GM18909 (cell line): ENCODE results near the gene BARD1.
A peak's percentile ranks its signal among the peaks of the same experiment; 100 is the strongest.
"Not testable (repeated sequence)": the region's sequence is repeated elsewhere in the genome, so short reads cannot be mapped to it uniquely, and the experiment has no call there.

Source experiments
- ATAC-seq: cut with Tn5 transposase; IDR thresholded peaks from one replicate; pipeline ENCODE4 v1.9.1; 2021; ENCODE audit warnings: mild to moderate bottlenecking; ENCODE audit not compliant: unreplicated experiment, poor library complexity

Gene BARD1

DNA sequence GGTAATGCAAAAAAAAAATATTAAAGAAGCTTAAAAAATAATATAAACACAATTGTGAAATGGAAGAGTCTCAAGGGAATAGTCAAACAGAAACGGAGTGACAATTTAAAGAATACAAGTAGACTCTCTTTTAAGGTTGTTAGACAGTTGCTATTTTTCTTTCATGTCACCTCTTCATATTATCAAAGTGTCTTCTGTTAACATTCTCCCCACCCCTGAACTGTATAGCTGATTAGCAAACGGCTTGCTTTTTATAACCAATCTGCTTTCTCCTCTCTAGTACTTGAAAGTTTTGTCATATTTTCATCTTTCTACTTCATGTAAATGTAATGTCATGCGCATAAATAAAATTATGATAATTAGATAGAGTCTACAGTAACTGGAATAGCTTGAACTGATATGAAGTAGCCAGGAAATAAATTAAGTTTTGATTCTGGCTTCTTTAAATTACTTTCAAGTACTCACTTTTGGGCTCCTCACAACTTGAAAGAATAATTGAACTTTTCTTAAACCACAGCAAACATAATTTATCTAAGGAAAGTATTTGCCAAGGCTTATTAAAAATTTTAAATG, 37.0 kb downstream of the BARD1 start:
- ATAC-seq, result no peak

DNA sequence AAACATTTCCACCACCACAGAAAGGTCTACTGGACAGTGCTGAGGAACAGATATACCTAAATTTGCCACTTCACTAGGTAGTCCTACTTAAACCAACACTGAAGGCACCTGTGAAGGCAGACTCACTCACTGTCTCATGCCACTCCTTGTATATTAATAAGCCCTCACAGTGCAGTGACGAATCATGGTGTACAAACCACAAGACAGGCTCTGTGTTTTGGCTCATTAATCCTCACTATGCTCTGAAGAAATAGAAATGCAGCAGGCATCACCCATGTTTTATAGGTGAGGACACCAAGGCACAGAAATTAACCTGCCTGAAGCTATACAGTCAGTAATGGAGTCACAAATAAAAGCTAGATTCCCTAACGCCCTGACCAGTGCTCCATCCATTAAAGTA, 44.3 kb downstream of the BARD1 start:
- ATAC-seq, result no peak

DNA sequence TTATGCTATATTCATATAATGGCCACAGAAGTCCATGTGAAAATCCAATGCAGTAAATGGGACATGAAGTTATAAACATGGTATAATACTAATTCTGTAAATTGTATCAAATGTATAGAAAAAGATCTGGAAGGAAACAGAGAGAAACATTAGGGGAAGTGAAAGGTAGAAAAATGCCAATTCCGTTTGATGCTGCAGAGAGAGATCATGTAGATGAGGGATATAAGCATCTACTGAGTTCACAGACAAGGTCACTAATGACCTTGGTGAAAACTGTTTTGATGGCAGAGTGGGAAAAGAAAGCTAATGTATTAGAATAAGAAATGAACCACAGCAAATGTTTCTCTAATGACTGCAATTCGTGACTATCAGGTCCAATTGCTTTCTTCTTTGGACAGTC, 56.0 kb downstream of the BARD1 start:
- ATAC-seq, result no peak

DNA sequence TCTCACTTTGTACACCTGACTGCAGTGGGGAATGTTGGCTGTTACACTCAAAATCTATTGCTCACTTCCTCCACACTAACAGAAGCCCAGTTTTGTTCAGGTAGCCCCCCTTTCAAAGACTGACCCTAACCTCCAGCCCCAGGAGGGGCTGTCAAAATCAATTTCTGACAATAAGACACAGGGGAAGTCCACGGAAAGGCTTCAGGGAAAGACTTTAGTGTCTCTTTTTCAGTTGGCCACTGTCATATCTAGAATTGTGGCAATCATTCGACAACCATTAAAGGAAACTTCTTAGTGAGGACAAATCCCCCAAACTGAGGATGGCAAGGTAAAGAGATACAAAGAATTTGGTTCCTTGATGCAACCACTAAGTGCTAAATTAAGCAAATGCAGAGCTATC, 59.0 kb downstream of the BARD1 start:
- no peak for ATAC-seq

DNA sequence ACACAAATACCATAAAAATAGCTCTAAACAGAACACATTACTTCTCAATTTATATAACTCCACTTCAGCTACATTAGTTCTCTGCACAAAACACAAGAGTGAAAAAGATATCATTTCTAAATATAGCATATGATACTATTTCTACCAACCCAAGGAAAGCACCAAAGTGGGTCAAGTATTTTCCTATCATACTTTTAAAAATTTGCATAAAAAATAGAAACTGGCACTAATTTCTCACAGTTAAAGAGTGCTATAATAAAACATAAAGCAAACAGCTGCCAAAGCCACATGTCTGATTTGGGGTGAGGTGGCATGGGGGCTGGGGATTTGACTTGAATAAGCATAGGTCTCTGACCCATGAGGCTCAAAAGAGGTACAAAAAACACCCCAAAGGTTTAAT, 61.5 kb downstream of the BARD1 start:
- ATAC-seq, result peak; percentile 69

DNA sequence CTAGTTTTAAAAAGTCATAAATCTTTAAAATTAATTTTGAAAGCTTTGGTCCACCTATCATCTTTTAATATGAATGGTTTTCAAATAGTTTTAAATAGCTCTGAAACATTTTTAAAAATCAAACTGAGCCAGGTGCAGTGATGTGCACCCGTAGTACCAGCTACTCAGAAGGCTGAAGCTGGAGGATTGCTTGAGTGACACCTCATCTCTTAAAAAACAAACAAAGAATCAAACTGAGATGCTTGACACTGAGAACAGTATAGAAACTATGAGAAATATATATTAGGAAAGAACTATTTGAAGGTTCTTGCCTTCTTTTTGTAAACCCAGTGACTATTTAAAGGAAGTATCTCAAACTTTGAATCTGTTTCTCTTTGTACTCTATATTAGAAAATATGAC, 67.4 kb downstream of the BARD1 start:
- no peak for ATAC-seq

DNA sequence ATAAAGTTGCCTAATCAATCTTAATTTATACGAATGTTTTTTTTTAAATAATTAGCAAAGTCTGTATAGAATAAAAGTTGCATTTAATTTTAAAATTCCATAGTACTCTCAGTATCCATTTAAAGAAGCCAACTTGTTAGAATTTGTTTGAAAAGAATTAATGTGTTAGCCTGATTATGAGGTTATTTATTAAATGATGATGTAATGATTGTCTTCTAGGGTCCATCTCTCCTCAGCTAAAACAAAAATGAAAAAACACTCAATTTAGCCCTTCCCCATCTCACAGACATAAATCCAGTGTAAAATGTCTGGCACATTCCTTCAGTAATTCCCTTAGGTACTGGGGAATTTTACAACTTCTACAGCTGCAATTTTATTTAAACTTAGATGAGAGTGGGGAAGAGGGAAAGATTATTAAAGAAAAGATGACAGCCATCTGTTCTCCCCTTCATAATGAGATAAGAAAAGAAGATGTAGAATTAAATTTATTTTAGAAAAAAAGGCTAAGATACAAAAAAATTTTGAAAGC, 68.6 kb downstream of the BARD1 start:
- no peak for ATAC-seq

DNA sequence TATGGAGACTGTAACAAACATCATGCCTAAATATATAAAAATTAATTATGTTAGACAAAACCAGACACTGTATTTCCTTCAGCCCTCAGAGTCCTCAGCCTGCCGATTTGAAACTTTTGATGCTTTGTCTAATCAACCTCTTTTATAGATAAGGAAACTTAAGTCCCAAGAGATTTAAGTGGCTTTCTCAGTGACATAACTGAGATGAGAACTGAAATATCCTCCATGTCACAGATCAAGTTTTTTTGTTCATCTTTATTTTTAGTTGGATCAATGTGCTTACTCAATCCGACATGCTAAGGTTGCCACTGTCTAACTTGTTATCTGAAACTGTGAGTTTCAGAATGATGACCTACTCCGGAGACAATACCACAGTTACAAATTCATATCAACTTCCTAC, 72.3 kb downstream of the BARD1 start:
- ATAC-seq, result peak; percentile 98

DNA sequence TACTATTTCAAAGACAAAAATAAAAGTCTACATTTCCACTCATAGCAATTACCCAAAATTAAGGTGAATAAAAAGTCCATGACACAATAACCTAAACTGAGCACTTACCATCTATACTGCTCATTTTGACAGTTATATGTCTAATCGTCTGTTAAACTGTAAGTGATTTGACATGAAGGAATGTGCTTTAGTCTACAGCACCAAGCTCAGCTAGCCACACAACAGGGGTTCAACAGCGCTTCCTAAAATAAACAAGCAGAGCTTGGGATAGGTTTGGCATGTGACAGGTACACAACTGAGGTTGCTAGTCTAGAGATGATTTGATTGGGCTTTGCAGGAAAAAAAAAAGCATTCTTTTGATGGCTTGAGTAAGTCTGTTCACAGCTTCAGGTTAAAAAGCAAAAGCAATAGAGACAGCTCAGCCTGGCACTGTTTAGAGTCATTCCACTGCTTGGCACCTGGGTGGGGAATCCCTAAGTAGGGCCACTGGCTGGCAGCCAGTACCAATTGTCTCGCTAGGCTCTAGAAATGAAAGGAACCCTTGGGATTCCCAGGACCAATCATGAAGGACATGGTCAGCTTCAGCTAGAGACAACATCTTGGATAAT, 78.6 kb downstream of the BARD1 start:
- peak; percentile 75 for ATAC-seq

DNA sequence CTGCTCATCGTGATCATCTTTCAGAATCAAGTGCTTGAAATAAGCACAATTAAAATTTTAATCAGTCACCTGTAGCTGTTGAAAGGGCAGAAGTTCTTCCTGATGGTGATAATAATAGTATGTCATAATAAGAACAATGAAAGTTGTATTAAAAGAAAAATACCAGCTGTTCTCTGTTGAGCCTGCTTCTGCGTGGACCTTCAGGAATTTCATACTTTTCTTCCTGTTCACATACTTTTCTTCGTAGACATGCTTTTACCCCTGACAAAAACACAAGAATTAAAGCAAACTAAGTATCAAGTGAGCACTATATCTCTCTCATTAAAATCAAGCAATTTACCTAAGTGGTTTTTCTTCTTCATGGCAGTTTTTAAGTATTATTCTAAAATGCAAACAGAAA, 79.2 kb downstream of the BARD1 start:
- ATAC-seq, result no peak

DNA sequence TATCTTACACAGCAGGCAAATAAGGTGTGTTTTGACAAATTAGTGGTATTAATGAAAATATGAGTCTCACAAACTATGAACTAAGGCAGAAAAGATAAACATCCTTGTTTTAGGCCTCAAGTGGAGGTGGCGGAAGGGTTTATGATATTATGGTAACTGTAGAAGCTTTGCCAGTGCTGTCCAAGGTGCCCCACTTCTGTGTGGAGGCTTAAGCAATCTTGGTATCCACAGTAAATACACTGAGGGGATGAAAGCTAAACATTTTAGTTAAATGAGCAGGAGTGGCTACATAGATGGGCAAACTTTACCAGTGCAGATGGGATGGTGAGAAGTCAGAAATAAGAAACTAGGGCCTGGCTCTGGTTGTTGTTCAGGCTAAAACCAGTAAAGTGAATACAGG, 84.7 kb downstream of the BARD1 start:
- no peak for ATAC-seq

DNA sequence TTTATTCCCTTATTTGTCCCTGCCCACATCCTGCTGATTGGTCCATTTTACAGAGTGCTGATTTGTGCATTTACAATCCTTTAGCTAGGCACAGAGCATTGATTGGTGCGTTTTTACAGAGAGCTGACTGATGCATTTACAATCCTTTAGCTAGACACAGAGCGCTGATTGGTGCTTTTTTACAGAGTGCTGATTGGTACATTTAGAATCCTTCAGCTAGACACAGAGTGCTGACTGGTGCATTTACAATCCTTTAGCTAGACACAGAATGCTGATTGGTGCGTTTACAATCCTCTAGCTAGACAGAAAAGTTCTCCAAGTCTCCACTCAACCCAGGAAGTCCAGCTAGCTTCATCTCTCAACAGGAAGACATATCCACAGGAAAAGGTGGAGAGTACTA, 91.6 kb downstream of the BARD1 start:
- ATAC-seq, result not testable (repeated sequence)

DNA sequence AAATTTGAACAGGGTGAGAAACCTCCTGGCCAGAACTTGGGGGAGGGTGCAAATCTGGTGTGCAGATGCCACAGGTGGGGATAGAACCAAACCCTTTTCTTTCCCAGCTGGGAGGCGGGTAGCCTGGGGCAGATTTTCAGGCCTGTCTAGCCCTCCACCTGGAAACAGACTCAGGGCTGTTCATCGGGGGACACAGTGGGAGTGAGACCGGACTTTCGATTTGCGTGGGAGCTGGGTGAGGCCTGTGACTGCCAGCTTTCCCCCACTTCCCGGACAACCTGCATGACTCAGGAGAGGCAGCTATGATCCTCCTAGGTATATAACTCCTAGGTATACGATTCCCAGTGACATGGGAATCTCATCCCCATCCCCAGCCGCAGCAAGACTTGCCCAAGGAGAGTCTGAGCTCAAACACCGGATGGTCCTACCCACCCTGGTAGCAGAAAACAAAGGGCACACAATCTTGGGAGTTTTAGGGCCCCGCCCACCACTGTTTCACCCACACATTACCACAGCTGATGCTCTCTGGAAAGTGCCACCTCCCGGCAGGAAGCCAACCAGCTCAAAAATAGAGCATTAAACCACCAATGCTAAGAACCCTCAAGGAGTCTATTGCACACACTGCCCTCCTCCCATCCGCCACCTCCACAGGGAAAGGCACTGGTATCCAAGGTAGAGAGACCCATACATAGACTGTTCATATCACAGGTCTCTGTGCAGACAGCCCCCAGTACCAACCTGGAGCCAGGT, 92.5 kb downstream of the BARD1 start:
- ATAC-seq, result no peak

DNA sequence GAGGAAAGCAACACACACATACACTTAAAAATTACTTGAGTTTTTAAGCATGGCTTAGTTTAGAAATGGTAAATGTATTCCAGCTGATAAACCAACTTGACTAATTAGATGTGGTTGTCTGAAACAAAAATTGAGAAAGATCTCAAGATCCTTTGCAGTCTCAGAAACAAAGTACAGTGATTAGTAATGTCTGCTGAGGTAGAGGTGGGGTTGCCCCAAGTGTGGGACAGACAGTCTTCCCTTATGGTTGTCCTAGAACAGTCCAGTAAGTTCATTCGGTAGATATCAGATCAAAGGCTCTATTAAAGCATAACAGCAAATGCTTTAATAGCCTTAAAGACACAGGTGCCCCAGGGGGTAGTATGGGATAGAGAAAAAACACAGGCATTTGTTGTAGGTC, 94.5 kb downstream of the BARD1 start:
- no peak for ATAC-seq

DNA sequence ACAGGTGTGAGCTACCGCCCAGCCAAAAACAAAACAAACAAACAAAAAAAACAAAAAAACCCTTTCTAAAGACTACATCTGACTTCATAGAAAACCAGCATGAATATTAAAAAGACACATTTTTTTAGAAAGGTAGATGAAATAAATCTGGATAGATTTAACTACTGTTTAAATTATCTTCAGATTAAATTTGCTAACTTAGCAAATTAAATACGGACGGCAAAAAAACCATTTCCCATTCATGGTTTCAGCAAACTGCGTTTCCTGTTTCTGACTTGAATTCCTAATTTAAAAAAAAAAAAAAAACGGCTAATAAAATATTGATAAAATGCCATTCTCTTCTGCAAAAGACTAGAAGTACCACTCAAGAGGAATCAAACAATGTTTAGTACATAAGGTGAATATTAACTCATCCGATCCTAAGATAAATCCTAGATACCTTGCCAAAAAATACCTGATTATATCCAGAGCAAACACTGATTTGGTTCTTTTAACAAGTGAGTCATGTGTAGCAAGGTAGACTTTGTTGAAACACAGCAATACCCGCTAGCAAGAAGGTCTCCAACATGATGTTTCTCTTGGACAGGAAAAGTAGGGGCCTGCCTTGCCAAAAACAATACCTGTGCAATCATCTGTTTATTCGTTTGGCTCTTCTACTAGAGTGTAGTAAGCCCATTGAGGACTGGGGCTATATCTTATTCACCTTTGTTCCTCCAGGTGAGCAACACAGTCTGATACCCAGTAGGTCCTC, 96.2 kb downstream of the BARD1 start:
- no peak for ATAC-seq

DNA sequence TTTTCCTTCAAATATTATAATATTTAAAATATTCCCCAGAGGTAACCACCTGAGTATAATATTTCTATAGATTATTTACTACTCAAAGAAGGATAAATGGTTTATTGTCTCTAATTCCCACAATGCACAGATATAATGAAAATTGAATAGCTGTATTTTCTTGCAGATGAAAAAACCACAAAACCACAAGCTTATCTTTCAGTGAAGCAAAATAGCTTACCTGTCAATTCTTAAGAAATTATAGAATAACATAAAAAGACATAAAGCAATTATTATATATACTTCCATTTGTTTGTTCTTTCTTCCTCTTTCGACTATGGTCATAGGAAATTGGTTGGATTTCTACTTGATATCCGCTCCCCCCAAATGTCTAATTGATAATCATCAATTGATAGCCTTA, 98.8 kb downstream of the BARD1 start:
- ATAC-seq, result no peak

DNA sequence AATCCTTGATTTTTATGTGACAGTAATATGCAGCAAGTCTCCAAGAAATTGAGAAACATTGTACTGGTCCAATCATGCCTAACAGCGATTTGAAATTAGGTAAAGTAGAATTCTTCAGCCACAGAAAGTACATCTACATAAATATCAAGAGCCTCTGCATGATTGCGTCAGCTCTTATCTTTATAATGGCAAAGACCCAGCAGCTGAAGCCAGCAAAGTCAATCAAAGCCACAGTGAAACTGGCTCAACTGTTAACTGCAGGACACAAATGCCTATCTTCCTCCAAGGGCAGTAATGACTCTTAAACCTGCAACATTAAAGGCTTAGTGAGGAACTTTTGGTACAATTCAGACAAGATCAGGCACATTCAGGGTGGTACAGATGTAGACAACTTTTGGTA, 102.5 kb downstream of the BARD1 start:
- no peak for ATAC-seq

DNA sequence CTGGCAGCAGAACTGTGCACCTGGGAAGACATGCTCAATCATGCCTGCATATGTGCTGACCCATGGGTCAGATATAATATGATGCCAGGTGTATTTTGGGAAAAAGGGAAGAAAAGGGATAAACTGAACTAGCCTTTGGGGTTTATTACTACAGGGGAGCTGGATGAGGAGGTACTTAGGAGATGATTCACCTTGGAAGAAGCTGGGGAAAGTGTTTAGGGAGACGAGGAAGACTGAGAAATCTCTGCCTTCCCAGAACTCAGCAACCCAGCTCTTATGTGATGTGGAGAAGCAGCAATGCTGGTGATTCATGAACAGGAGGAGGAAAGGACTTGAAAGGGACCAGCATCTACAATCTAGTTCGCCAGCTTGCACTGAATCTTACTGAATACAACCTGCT, 110.2 kb downstream of the BARD1 start:
- no peak for ATAC-seq

DNA sequence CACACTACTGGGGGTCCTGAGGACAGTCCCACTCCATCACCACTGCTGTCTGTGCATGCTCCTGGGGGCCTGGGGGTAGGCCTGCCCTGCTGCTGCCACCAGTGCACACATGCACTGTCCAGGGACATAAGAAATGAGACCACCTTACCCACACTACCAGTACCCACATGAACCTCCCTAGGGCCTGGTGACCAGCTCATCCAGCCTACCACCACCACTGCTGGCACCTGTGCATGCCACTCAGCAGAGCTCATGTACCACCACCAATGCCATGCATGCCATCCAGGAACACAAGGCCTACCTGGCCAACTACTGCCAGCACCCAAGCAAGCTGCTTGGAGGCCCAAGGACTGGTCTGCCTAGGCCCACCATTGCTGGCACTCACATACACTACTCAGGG, 112.8 kb downstream of the BARD1 start:
- no peak for ATAC-seq

DNA sequence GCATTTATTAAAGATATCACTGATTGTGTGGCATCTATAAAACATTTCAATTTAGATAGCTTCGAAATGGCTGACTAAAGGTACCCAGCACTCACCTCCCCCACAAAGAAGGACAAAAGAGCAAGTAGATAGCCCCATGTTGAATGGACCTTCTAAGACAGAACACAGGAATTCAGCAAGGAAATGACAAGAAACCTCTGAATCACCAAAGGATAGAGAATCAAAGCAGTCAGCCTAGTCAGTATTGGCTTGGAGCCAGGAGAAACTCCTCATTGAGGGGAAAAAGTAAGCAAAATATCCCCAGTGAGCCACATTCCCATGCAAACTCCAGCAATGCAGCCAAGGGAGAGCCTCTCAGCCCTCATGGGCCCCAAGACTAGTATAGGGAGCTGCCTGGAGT, 113.7 kb downstream of the BARD1 start:
- no peak for ATAC-seq

DNA sequence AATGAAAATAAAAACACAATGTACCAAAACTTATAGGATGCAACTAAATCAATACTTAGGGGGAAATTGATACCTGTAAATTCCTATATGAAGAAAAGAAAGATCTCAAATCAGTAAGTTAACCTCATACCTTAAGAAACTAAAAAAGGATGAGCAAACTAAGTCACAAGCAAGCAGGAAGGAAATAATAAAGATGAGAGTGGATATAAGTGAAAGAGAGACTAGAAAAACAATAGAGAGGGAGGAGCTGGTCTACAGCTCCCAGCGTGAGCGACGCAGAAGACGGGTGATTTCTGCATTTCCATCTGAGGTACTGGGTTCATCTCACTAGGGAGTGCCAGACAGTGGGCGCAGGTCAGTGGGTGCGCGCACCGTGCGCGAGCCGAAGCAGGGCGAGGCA, 125.9 kb downstream of the BARD1 start:
- not testable (repeated sequence) for ATAC-seq
